Hindlimb muscle (tissue), 1 donor: ENCODE data around the gene C19orf85. TPM values are rescaled to one million over a fixed set of nuclear protein-coding genes. Genes with fewer than 3 reads are reported as not detected.

Source experiments
- DNase-seq: peaks from one replicate; pipeline ENCODE4 v3.0.0-alpha.2; 2013
- polyA plus RNA-seq: library from polyadenylated mRNA; unstranded; fragments of 120-200 nt; gene quantifications from one replicate; pipeline ENCODE4 v1.2.1, GENCODE V29; 2013; ENCODE audit not compliant: insufficient read length

The C19orf85 gene
- polyA plus RNA-seq, 1 donor, result not detected

- no peak for DNase-seq
Measured at GRCh38 chr19:55477905-55478304, 13.4 kb upstream of the C19orf85 start.

- DNase-seq, result peak; percentile 100
Measured at GRCh38 chr19:55476100-55476775, 11.7 kb upstream of the C19orf85 start, which contains the start of gene ZNF628. Gene ZNF628 (plus strand): TSS chr19:55476617. CDS start chr19:55479911, 3,294 bp downstream.

- DNase-seq, result no peak
Measured at GRCh38 chr19:55474269-55475265, 10.0 kb upstream of the C19orf85 start.

GRCh38 chr19:55473225-55474012 lies 8.9 kb upstream of the C19orf85 start:
- no peak for DNase-seq

GRCh38 chr19:55472463-55472862 lies 7.9 kb upstream of the C19orf85 start:
- no peak for DNase-seq

- no peak for DNase-seq
Measured at GRCh38 chr19:55471266-55471665, 6.7 kb upstream of the C19orf85 start.

- no peak for DNase-seq
Measured at GRCh38 chr19:55468054-55468393, 3.5 kb upstream of the C19orf85 start.

- peak; percentile 73 for DNase-seq
Measured at GRCh38 chr19:55467236-55468053, 2.9 kb upstream of the C19orf85 start.

- no peak for DNase-seq
Measured at GRCh38 chr19:55466241-55466614, 1.7 kb upstream of the C19orf85 start.

GRCh38 chr19:55465460-55466240 lies 1.1 kb upstream of the C19orf85 start:
- no peak for DNase-seq

- DNase-seq, result no peak
Measured at GRCh38 chr19:55464039-55464661, 401 bp downstream of the C19orf85 start.

- no peak for DNase-seq
Measured at GRCh38 chr19:55463583-55464031, 944 bp downstream of the C19orf85 start.

GRCh38 chr19:55462722-55463121 lies 1.8 kb downstream of the C19orf85 start:
- no peak for DNase-seq

- DNase-seq, result no peak
Measured at GRCh38 chr19:55461974-55462626, 2.5 kb downstream of the C19orf85 start.

GRCh38 chr19:55461259-55461973 lies 3.1 kb downstream of the C19orf85 start, which contains the start of gene ISOC2:
Gene ISOC2 (minus strand): TSS chr19:55461642. CDS start chr19:55456486, 5,156 bp downstream.
- DNase-seq, result peak; percentile 100

GRCh38 chr19:55460670-55461258 lies 3.8 kb downstream of the C19orf85 start:
- peak; percentile 89 for DNase-seq

- peak; percentile 45 for DNase-seq
Measured at GRCh38 chr19:55459950-55460657, 4.4 kb downstream of the C19orf85 start.

- no peak for DNase-seq
Measured at GRCh38 chr19:55459551-55459949, 5.0 kb downstream of the C19orf85 start.
